NCI-H2029 (cell line): Measurements from ENCODE around the gene NAT16.
"Not testable (repeated sequence)": the region's sequence is repeated elsewhere in the genome, so short reads cannot be mapped to it uniquely, and the experiment has no call there.

Experiments used
- DNase-seq: peaks from one replicate; lab custom pipeline; 2025; lab: John Stamatoyannopoulos, UW

NAT16 gene

GRCh38 chr7:101201695-101202602 lies 21.9 kb upstream of the NAT16 start:
- DNase-seq: no peak

GRCh38 chr7:101200862-101201599 lies 20.9 kb upstream of the NAT16 start, which contains the start of gene MOGAT3:
Gene MOGAT3, minus strand, starts transcription at chr7:101201036. Its CDS starts 182 bp downstream, at chr7:101200854.
- no peak for DNase-seq

GRCh38 chr7:101200504-101200861 lies 20.4 kb upstream of the NAT16 start:
- no peak for DNase-seq

- DNase-seq: not testable (repeated sequence)
Measured at GRCh38 chr7:101199522-101199921, 19.4 kb upstream of the NAT16 start.

DNA sequence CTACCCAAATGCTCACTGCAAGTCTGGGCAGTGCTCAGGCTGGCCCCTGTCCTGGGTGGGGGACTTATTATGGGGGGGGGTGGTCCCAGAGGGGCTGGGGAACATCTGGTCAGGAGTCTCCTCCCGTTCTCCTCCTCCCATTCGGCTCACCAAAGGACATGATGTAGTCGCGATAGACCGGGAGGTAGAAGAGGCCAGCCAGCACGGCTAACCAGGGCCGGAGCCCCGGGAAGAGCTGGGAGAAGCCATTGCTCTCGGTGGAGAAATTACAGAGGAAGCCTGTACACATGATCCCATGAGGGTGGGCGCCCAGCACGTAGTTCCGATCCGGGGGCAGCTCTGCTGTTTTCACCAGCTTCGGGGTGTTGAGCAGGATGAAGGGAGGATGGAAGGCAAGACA lies 18.4 kb upstream of the NAT16 start:
- no peak for DNase-seq

DNA sequence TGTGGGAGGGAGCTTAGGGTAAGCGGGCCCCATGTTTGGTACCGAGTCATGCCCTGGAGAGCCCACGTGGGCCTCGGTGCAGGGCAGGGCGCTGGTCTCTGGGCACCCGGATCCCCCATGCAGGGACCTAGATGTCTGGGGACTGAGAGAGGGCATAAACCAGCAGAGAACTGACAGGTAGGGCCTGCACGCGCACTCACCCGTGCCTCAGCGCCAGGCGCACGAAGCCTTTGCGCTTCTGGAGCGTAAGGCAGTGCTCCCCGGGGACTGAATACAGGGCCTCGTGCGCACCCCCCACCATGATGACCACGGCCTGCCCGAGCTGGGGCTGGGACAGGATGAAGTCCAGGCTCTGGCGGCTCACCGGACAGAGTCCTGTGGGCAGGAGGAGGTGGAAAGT lies 17.9 kb upstream of the NAT16 start:
- DNase-seq: no peak

DNA sequence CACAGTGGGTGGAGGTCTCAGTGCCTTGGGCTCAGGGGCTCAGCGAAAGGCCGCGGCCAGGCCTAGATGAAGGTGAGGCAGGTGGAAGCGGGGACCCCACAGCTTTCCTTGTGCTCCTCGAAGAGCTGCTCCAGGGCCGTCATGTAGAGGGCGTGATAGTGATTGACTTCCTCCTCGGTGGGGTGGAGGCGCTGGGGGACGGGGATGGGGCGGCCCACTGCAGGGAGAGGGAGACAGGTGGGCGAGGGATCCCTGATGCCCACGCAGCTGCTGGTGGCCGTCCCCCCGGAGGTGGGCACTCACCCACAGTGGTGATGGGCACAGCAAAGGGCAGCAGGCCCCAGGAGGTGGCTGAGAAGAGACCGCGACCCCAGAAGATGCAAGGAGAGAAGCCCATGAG lies 15.8 kb upstream of the NAT16 start:
- DNase-seq: no peak

DNA sequence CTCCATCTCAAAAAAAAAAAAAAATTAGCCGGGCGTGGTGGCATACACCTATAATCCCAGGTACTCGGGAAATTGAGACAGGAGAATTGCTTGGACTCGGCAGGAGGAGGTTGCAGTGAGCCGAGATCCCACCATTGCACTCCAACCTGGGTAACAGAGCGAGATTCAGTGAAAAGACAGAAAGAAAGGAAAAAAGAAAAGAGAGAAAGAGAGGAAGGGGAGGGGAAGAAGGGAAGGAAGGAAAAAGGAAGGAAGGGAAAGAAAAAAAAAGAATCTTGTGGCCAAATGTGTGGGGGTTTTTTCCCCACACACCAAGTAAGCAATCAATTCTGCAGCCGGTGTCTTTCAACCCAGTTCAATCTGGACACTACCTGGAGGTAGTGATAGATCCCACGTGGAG lies 9.0 kb upstream of the NAT16 start:
- no peak for DNase-seq

GRCh38 chr7:101186844-101187428 lies 6.8 kb upstream of the NAT16 start:
- DNase-seq: no peak

- no peak for DNase-seq
Measured at GRCh38 chr7:101186194-101186593, 6.1 kb upstream of the NAT16 start.

GRCh38 chr7:101185258-101185839 lies 5.3 kb upstream of the NAT16 start:
- no peak for DNase-seq

GRCh38 chr7:101179713-101180112 lies 380 bp downstream of the NAT16 start:
- DNase-seq: no peak

GRCh38 chr7:101179117-101179516 lies 976 bp downstream of the NAT16 start:
- DNase-seq: no peak

- no peak for DNase-seq
Measured at GRCh38 chr7:101177644-101178043, 2.4 kb downstream of the NAT16 start.

DNA sequence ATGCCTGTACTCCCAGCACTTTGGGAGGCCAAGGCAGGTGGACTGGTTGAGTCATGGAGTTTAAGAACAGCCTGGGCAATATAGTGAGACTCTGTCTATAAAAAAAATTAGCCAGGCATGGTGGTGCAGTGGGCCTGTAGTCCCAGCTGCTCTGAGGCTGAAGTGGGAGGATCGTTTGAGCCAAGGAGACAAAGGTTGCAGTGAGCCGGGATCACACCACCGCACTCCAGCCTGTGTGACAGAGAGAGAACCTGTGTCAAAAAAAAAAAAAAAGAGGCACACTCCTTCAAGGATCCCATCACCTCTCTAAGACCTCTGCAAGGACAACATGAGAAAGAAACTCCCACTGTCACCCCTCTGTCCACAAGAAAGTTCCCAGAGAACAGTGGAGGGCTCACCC lies 4.4 kb downstream of the NAT16 start:
- no peak for DNase-seq

GRCh38 chr7:101174322-101174854 lies 5.7 kb downstream of the NAT16 start:
- DNase-seq: no peak

DNA sequence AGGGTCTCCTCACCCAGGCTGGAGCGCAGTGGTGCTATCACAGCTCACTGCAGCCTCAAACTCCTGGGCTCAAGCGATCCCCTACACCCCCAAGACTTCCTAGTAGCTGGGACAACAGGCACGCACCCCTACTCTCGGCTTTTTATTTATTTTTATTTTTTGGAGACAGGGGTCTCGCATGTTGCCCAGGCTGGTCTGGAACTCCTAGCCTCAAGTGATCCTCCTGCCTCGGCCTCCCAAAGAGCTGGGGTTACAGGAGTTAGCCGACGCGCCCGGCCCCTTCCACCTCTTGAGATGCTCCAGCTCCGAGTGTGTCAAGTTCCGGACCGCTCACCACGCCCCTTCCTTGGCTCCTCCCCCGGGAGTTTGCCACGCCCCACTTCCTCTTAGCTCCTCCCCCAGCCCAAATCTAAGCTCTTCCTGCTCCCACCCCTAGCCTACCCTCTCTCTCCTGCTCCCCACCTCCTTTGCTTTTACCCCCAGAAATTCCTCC lies 6.3 kb downstream of the NAT16 start:
- DNase-seq: peak; percentile 51

DNA sequence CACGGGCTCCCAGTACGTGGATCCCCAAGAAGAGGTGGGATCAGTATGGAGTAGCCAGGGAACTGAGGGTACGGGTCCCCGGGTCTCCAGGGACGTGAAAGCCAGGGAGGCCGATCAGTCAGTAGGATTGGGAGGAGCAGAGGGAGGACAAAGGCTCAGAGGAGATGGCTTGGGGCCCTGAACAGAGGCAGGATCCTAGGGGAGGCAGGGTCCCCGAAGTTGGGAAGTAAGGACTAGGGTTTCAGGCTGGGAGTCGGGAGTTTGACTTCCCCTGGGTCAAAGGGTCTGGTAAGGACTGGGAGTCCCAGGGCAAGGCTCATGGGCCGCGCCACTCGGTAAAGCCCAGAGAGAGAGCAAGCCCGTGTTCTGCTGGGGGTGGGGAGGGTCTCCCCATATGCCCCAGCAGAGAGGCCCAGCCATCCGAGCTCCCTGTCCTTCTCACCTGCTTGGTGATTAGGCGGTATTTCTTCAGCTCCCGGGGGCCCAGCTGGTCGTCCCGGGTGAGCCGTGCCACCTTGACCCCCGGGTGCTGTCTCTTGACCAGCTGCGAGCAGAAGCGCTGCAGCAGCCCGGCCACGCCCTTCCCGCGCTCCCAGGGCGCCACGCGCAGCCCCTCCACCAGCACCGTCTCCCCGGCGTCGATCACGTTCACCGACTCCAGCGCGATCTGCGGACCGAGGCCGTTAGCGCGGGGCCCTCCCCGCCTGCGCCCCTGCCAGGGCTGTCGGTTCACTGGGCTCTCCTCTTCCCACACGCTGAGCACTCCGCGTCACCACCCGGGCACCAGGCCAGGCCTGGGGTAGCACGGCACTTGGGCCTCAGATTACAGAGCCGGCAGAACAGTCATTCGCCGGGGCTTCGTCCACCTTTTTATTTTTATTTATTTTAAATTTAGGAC lies 7.0 kb downstream of the NAT16 start:
- DNase-seq: peak; percentile 89

GRCh38 chr7:101172005-101172853 lies 7.9 kb downstream of the NAT16 start:
- DNase-seq: peak; percentile 93

DNA sequence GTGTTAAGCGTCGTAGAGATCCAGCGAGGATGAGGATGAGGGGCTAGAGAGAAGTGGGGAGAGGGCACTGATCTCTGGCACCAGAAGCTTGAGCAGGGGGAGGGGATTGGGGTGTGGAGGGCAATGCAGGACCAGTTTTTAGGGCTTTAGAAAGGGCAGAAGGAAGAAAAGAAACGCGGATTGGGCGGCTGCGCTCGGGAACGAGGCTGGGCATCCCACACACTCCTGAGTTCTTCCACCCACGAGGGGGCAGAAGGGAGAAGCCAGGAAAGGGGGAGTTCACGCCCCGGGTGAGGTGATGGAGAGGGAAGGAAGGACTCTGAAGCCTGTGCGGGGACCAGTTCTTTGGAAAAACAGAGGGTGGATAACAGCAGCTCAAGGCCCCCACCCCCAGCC lies 8.7 kb downstream of the NAT16 start:
- no peak for DNase-seq
